DMS 273 treated with DMSO at 0.1 percent for 48 hours (cell line): ENCODE measurements around the gene G6PD.
"Not testable (repeated sequence)": the region's sequence is repeated elsewhere in the genome, so short reads cannot be mapped to it uniquely, and the experiment has no call there.

ENCODE experiments used
- DNase-seq: peaks from one replicate; lab custom pipeline; 2025; lab: John Stamatoyannopoulos, UW

The G6PD gene

DNA sequence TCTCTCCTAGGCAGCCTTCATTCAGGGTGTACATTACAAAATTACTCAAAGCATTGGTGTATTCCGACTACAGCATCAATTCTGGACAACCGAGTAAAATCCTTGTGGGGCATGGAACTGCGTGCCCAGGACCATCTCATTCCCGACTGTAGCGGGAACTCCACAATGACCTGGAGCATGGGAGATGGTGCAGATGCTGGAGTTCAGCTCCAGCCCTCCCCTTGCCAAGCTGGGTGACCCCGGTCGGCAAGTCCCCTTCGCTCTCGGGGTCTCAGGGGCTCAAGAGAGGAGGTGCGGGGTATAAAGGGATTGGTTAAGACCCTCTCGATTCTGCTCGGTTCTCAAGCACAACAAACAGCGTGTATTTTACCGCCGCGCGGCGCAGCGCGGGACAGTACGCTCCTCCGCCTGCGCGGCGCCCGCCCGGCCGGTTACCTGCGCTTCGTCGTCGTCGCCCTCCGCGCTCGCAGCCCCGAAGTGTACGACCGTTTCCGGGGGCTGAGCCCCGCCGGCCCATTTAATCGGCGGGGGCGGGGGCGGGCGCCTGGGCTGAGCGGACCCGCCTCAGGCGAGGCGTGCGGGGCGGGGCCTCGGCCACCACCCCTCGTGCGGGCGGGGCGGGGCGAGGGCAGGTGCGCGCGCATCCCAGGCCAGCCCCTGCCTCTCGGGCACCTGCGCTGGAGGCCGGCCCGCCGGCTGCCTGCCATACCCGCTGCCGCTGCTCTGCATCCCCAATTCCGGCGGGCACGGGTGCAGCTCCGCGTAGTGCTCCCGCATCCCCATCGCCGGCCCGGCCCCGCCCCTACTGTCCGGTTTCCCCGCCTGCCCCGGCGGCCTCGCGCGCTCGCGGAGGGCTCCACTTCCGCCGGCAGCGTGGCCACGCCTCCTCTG is at the start of gene G6PD:
TSS of gene G6PD (minus strand) at position 493 of the 891 bp plus-strand sequence. CDS start 691 bp downstream, outside the sequence.
- no peak for DNase-seq

DNA sequence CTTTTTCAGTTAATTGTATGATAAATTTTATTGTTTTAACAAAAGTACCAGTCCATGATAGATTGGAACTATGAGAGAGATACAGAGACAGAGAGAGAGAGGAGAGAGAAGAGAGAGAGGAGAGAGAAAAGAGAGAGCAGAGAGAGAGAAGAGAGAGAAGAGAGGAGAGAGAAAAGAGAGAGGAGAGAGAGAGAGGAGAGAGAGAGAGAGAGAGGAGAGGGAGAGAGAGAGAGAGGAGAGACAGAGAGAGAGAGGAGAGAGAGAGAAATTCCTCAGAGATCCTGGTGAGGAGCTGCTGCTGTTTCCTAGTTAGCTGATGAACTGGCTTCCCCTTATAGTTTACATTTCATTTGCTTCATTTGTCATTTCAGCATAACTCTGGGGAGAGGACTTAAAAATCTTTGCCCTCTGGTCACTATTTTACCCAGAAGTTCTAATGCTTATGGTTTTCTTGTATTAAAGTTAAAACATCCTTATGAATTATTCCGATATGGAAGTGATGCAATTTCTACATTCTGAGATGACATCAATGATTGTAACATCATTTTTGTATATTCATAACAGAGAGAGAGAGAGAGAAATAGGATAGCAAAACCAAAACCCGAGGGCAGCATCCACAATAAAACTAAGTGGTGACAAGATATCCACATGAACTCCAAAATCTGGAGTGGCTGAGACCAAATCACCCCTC is 49.1 kb upstream of the G6PD start:
- no peak for DNase-seq

DNA sequence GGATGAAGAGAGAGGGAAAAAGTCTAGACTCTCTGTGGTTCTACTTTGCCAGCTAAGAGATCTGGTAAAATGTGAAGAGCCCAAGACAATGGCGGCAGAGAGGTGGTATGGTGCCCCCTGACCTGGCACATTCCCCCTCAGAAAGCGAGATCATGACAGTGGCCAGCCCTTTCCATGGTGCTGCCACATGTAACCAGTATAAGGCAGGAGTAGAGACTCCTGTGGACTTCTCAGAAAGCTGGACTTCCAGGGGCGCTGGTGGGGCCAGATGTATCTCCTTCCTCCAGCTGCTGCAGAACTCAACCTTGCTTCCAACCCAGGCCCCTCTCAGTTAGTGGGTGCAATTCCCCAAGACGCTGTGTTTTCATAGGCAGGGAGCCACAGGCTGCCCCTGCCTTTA is 47.8 kb upstream of the G6PD start:
- DNase-seq, result no peak

DNA sequence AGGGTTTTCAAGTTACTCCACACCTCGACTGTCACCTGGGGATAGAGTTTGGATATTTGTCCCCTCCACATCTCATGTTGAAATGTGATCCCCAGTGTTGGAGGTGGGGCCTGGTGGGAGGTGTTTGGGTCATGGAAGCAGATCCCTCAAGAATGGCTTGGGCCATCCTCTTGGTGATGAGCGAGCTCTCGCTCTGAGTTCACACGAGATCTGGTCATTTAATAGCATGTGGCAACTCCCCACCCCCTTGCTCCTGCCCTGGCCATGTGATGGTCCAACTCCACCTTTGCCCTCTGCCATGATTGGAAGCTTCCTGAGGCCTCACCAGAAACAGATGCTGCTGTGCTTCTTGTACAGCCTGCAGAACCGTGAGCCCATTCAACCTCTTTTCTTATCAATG is 46.6 kb upstream of the G6PD start:
- DNase-seq, result no peak

- no peak for DNase-seq
Measured at GRCh38 chrX:154592505-154592904, 45.9 kb upstream of the G6PD start.

GRCh38 chrX:154590415-154590814 is 43.8 kb upstream of the G6PD start:
- DNase-seq, result not testable (repeated sequence)

GRCh38 chrX:154584585-154585183 is 38.0 kb upstream of the G6PD start, which contains the start of gene CTAG1A:
Gene CTAG1A (plus strand): TSS chrX:154585133. CDS start chrX:154585207, 74 bp downstream.
- not testable (repeated sequence) for DNase-seq

DNA sequence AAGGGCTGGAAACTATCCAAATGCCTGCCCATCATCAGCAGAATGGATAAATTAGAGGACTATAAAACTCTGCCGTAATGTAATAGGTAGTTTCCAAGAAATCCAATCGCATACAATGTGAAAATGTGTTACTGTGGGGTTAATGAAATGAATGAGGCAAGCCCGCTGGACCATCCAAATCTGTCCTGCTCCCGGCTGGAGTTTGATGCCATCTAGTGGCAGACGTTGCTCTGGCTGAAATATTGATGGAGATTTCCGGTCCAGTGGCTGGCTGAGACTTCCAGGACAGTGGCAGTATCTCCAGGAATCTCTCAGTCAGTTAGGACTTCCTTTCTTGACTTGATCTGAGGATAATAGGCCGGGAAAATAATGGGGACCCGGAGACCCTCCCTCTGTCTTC is 36.3 kb upstream of the G6PD start:
- DNase-seq, result not testable (repeated sequence)

GRCh38 chrX:154575076-154575475 is 28.4 kb upstream of the G6PD start:
- not testable (repeated sequence) for DNase-seq

DNA sequence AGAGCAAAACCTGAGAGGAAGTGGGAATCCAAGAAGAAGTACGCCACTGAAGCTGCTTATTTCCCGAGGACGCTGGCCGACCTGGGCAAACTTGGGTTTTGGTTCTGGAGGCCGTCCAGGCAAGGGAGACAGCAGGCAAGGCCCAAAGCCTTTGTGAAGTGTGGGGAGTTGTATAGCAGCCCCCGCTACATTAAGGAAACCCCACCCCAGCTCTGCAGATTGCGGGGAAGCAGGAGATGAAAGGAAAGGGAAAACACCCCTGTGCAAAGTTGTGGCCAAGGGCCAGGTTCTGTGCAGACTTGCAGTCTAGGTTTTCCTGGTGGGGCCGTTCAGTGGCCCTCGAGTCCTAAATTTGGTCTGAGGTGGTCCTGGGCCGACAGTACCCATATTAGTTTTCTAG is 26.4 kb upstream of the G6PD start:
- DNase-seq, result not testable (repeated sequence)

DNA sequence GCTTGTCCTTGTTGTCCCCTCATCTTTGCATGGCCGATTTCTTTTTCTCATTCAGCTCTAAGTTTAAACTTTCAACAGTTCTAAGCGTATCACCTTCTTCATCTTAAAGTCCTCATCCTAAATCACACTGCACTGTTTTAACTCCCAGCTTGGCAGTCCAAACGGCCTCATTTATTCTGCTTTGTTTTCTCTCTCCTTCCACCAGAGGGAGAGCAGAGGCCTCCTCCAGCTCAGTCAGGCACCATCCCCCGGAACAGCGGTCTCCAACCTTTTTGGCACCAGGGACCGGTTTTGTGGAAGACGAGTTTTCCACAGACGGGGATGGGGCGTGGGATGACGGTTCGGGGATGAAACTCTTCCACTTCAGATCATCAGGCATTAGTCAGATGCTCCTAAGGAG is 23.7 kb upstream of the G6PD start:
- DNase-seq, result not testable (repeated sequence)

- not testable (repeated sequence) for DNase-seq
Measured at GRCh38 chrX:154562295-154562694, 15.6 kb upstream of the G6PD start.

- not testable (repeated sequence) for DNase-seq
Measured at GRCh38 chrX:154560326-154560725, 13.7 kb upstream of the G6PD start.

GRCh38 chrX:154558896-154559295 is 12.2 kb upstream of the G6PD start:
- DNase-seq, result not testable (repeated sequence)

- not testable (repeated sequence) for DNase-seq
Measured at GRCh38 chrX:154558060-154558690, 11.5 kb upstream of the G6PD start.

- DNase-seq, result not testable (repeated sequence)
Measured at GRCh38 chrX:154552112-154552806, 5.6 kb upstream of the G6PD start.

DNA sequence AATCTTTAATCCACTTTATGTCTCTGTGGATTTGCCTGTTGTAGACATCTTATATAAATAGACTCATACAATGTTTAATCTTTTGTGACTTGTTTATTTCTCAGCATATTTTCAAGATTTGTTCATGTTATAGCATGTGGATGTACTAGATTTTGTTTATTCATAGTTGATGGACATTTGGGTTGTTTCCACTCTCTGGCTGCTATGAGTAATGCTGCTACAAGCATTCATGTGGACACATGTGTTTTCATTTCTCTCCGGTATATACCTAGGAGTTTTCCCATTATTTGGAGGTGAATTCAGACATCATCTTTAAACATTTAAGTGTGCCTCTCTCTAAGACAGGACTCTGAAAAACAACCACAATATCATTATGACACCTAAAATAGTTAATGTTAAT is 3.1 kb upstream of the G6PD start:
- no peak for DNase-seq

DNA sequence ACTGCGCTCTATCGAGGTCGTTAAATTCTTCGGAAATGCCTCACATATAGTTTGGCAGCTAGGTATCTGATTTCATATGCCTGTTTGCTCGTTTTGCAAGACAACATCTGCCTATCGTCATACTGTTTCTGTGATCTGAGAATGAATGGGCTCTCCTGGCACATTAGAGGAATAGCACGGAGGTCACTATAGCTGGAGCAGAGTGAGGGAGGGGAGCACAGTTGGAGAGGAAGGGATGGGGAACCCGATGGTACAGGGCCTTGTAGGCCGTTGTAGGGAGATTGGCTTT is 1.3 kb upstream of the G6PD start:
- no peak for DNase-seq

DNA sequence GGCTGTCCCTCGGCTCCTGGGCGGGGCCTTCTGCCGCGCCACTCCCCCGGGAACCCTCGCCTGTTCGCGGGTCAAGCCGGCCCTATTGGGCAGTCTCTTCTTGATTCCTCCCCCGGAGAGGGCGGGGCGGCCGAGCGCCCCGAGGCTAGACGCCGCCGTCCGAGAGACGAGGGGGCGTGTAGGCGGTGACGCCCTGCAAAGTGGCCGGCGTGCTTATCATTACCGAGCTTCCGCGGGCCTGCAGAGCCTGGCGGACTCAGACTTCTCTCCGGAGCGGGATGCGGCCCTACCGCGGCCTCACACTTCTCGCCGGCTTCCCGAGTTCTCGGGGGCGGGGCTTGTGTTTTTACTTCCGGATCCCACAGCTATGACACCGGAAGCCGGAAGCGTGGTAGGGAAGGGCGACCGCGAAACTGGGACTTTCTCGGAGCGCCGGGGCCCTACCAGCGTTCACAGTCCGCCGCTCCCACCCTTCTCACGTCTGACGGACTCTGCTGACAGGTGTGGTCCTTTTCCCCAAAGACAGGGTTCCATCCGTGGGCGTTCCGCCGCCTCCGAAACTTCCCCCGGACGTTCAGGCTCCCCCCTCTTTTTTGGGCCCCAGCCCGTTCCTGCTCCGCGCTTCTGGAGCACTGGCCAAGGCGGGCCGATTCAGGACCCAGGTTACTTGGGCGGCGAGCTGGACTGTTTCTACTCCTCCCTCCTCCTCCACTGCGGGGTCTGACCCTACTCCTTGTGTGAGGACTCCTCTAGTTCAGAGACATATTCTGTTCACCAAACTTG is 790 bp upstream of the G6PD start, which contains the start of gene IKBKG:
TSS of gene IKBKG (plus strand) at position 376 of the 783 bp plus-strand sequence. CDS start 4,383 bp downstream, outside the sequence.
- DNase-seq, result peak; percentile 79

DNA sequence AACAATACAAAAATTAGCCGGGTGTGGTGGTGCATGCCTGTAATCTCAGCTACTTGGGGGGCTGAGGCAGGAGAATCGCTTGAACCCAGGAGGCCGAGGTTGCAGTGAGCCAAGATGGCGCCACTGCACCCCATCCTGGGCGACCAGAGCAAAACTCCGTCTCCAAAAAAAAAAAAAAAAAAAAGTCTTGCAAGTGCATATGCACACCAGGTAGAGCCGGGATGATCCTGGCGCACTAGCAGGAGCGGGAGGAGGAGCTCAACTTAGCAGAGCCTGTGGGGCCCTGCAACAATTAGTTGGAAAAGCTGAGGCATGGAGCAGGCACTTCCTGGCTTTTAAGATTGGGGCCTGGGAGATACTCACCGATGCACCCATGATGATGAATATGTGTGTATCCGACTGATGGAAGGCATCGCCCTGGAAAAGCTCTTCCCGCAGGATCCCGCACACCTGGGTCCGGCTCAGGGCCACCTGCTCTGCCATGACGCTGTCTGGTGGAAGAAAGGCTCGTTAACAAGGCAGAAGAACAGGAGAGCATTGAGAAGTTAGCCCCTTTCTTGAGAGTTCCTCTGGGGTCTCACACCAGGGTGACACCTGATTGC is 872 bp downstream of the G6PD start:
- DNase-seq, result no peak
